HG02970 (cell line): Measurements from ENCODE around the gene DGKZ.

Source experiments
- ATAC-seq: cut with Tn5 transposase; IDR thresholded peaks from one replicate; pipeline ENCODE4 v1.9.1; 2021; ENCODE audit warnings: mild to moderate bottlenecking, moderate library complexity, moderate number of reproducible peaks; ENCODE audit not compliant: unreplicated experiment, low FRiP score

Gene DGKZ

DNA sequence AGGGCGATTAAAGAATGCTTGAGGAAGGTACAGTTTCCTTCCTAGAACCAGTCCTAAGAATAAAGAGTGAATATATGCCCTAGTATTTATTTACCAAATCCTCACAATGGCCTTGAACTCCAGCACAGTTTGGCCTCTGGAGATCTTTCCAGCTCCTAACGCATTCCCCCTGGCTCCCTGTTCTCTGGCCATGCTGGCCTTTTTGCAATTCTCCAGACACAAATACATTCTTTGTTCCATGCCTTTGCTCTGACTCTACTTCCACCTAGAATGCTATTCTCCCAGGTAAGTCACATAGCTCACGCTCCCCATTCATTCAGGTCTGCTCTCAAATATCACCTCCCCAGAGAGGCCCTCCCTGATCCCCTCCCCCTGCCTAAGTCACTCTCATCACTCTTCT lies 3.7 kb upstream of the DGKZ start:
- ATAC-seq = no peak

DNA sequence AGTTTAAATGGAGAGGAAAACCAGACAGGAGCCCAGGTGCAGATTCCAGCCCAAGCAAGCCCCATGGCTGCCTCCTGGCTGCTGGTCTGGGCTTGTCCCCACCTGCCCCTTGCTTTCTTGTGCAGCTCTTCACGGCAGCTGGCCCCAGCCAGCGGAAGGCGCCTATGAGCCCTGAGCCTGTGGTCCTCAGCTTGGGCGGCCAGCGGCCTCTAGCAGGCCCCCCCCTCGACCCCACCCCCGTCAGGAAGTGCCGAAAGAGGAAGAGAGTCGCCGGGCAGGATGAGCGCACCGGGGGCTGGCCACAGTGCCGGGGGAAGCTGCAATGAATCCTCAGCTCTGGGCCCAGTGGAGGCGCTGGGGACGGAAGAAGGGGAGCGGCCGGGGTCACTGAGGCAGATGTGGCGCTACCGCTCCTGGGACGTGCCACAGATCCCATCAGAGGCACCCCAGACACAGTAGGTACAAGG lies 2.1 kb upstream of the DGKZ start:
- no peak for ATAC-seq

DNA sequence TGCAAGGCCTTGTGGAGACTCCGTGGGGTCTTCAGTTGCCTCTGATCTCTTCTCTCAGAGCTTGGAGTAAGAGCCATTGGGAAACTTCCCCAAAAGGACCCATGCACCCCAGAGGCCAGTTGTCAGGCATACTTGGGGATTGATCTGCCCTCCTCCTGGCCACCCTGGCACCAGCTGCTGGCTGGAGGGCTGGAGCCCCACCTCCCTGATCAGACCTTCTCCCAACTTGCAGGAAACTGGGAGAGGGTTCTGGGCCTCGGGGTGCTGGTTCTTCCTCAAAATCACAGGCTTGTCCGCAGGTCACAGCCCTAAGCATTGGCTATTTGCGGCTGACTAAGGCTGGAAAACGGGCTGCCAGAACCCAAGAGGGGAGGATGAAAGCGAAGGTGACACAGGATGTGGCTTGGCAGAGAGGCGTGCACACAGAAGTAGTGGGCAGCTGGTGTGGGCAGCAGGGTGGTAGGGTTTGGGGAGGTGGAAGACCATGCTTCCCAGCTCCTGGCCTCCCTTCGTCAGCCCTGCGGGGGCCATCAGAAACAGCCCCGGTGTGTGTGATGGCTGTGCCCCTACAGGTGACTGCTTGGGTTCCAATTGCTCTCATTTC lies 1.3 kb upstream of the DGKZ start:
- no peak for ATAC-seq

DNA sequence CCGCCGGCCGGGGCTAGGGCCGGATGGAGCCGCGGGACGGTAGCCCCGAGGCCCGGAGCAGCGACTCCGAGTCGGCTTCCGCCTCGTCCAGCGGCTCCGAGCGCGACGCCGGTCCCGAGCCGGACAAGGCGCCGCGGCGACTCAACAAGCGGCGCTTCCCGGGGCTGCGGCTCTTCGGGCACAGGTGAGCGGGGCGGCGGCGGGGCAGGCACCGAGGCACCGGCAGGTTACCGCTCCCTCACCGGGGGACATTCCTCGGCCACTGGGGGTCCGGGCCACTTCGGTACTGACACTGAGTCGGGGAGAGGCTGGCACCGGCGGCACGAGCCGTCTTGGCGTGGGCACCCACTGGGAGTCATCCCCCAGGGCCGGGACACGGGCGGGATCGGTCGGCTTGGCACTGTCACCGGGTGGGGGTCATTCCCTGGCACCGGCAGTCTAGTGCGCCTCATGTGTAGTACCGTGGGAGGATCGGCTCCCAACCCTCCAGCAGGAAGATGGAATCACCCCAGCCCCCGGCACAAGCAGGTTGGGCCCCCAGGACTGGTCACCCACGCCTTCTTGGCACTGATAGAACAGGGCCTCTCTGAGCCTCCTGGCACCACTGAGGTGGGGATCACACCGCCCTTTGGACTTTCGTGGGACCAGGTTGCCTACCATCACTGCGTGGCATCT lies 511 bp downstream of the DGKZ start:
- no peak for ATAC-seq

DNA sequence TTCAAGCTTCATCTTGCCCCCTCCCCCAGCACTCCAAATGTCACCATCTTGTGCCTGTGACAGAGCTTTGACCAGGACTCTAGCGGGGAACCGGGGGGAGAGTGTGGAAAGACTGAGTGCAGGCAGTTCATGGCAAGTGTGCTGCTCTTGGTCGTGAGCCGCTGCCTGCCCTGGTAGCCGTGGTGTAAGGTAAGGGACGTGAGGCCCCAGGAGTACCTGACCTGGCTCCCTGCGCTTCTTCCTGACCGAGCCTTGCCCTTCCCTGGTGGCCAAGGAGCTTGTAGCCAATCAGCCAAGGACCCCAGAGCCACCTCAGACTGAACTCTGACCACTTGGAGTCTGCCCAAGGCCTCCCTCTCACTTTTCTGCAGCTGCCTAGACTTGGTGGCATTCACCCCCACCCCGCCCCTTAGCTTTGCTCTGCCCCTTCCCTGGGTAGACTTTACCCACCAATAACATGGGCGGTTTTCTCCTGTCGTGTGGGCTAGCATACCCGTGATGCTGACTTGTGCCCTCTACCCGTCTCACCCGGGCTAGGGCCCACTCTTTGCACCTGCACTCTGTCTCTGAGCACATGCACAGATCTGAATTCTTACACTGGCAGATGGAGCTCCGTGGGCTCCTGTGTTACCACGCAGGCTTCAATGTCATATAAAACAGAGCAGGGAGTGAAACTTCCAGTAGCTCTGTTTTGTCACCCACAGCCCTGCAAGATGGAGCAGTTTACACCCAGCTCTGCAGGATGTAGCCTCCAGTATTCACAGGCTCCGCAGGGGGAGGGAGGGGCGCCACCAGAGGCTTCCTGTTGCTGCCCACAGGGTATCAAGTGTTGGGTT lies 1.5 kb downstream of the DGKZ start:
- ATAC-seq = no peak

DNA sequence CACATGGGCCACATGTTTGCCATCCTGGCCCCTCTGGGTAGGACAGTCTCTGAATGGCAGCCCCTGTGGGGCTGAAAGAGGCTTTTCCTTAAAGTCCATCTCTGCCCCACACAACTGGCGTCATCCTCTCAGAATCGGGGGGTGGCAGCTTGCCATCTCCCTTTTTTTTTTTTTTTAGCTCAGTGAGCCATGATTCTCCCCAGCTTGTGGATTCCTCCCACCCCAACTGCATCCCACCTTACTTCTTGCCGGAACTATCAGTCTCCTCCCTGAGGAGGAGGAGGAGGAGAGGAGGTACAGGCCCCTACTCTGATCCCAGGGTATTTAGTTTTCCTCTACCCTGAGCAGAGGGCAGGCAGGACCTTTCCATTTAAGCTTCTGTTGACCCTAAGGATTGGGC lies 3.4 kb downstream of the DGKZ start:
- ATAC-seq = no peak

DNA sequence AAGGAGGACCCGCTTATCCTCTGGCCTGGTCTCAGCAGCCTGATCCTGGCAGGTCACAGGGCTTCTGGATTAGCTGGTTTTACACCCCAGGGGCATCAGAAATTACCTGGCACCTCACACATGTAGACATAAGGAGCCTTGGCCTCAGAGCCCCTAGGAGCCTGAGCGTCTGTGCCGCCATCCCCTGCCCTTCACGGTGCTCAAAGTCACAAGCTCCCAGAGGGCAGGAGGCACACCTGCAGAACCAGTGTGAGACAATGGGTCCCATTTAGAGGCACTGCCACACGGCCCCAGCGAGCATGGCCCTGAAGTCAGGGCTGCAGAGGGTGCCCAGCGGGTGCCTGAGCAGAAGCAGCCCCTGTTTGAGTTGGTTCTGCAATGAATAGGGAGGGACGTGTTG lies 3.9 kb downstream of the DGKZ start:
- no peak for ATAC-seq

DNA sequence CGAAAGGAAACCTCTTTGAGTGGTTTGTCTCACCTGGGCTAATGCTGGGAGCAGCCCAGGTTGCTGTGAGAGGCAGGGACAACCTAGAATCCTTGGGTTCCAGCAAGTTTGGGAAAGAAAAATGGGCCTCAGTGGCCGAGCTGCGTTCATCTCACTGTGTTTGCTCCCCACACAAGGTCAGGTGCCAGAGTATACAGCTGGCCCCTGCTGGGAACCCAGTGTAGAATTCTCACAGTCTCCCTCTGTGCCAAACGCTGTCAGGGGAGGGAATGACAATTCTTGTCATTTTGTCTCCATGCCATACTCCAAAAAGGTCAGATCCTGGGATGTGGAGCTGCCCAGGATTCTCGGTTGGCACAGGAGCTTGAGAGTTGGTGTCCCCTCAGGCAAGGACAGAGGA lies 4.3 kb downstream of the DGKZ start:
- no peak for ATAC-seq

DNA sequence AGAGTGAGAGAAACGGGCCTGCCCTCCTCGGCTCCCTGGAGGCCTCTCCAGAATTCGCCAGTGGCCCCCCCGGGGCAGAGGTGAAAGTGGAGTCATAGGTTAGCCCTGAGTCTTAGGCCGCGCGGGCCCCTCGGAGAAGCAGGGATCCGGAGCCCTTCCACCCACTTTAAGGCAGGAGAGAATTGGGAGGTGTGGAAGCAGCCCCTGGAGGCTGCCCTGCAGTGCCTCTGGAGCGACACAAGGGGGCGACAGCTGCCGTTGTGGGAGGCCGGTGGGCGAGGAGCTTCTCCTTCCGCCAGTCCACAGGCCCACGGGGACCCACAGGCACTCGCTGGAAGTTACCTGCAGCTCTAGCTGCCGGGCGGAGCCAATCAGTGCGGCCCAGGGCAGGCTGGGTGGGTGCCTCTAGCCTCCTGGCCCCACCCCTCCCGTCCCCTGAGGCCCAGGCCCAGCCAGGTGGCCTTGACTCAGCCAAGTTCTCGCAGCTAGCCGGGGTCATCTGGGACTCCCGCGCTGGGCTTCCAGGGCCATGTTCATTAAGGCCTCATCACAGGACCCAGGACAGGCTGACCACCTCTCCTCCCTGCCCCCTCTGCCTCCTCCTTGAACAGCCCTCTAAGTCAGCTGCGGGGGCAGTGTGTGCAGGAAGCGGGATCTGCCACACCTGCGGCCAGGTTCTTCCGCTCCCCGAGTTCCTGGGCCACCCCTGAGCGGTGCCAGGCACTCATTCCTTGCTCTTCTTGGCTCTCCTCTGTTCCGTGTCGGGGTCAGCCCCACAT lies 5.0 kb downstream of the DGKZ start:
- ATAC-seq = no peak

DNA sequence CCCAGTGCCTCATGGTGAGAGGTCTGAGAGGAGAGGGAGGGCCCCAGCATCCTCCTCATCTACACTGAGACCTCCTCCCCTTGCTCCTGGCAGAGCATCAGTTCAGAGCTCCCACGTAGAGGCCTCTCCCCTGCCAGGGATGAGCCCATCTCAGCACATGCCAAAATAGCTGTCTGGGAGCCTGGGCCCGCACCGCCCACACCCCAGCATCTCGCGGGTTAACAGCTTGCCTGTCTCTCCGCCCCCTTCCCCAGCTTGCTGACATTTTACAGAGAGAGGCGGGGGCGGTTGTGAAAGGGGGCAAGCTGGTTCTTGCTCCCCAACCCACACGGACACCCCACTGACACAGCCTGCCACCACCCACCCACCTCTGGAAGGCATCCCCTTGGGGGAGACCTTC lies 6.4 kb downstream of the DGKZ start:
- ATAC-seq = no peak

DNA sequence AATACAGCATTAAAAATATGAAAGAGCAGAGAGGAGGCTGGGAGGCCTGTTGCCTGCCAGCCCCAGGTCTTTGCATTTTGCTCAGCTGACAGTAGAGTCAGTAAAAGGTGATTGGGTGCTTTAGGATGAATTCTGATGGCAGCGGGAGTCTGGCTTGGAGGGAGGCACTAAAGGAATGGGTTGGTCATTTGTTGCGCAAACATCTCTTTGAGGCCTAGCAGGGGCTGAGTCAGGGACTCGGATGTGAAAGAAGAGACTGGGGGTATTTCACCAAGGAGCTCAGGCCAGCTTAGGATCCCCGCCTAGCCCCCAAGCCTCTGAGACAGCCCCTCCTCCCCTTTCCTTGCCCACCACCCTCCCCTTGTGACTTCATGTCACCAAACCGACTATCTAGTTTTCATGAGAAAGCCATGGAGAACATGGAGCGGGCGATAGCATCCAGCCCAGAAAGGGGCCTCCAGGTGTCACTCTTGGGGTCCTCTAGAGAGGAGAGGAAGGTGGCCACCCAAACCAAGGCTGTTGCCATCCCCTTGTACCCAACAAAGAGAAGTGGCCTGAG lies 9.7 kb downstream of the DGKZ start:
- no peak for ATAC-seq

DNA sequence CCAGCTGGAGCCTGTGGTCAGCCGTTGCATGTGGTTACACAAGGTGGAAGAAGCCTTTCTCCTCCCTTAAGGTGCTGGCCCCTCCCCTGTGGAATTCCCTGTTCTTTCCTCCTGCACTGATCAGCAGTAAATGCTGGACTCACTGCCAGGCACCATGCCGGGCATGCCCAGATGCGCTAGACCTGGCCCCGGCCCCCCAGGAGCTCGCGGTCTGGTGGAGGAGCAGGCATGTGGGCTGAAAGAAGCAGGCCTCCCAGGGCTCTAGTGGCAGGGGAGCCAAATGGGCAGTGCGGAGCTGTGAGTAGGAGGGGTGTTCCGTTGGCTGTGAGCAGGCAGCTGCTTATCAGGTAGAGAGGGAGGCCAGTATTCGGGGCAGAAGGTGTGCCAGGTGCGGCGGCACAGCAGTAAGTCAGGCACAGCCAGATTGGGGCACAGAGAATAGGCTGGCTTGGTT lies 10.2 kb downstream of the DGKZ start:
- no peak for ATAC-seq

DNA sequence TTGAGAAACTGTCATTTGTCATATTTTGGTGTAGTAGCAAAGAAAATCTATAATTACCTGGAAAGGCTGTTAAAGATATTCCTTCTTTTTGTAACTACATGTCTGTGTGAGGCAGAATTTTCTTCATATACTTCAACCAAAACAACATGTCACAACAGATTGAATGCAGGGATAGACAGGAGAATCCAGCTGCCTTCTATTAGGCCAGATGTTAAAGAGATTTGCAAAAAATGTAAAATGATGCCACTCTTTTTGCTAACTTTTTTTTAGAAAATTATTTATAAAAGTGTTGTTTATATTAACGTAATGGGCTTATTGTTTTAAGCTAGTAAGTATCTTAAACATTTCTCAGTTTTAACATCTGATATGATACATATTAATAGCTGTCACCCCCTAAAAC lies 12.7 kb downstream of the DGKZ start:
- ATAC-seq = no peak

DNA sequence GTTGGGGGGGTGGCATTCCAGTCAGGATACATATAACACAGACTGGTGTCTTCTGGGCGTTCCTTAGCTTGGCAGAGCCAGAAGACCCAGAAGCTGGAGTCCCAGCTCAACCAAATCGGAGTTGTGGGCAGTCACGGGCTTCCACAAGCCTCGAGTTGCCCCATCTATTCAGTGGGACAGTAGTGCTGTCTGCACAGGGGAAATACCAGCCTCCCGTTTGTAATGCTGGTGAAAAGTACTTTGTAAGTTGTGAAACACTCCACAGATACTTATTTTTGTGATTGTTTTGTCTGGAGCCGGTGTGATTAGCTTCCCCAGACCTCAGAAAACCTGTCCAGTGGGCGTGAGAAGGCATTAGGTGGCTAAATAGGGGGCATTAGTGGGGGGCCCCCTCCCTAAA lies 13.6 kb downstream of the DGKZ start:
- ATAC-seq = no peak

DNA sequence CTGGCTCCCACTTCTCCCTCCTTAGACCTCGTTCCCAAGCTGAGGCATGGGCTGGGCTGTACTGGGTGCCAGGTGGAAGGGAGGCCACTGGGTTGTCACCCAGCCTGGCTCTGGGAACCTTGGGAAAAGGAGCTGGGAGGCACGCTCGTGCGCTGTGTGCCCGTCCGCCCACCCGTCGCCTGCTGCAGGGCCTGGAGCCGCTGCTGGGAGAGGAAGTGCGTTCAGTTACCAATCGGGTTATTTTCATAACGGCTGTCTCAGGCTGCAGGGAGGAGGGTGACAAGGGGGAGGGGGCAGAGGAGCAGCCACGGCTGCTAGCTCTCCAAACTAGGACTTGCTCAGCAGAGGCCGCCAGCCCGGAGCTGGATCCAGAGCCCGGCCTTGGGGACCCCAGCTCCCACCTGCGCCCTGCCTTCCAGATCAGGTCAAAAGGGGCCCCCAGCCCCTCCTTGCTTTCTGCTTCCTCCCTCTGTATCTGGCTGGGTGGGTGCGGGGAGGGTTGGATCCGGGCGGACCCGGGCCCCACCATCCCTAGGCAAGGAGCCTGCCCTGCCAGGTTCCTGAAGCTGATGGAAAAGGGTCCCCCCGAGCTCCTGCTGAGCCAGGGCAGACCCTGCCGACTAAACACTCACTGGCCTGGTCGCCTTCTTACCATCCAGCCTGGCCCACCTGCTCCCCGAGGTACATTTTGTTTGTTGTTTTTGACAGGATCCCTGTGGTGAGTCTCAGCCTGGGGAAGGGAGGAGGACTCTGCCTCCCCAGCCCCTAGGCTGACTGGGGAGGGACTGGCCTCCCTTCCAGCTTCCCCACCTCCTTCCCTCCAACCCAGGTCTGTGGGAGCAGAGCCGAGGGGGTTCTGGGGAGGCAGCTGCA lies 14.3 kb downstream of the DGKZ start:
- no peak for ATAC-seq

DNA sequence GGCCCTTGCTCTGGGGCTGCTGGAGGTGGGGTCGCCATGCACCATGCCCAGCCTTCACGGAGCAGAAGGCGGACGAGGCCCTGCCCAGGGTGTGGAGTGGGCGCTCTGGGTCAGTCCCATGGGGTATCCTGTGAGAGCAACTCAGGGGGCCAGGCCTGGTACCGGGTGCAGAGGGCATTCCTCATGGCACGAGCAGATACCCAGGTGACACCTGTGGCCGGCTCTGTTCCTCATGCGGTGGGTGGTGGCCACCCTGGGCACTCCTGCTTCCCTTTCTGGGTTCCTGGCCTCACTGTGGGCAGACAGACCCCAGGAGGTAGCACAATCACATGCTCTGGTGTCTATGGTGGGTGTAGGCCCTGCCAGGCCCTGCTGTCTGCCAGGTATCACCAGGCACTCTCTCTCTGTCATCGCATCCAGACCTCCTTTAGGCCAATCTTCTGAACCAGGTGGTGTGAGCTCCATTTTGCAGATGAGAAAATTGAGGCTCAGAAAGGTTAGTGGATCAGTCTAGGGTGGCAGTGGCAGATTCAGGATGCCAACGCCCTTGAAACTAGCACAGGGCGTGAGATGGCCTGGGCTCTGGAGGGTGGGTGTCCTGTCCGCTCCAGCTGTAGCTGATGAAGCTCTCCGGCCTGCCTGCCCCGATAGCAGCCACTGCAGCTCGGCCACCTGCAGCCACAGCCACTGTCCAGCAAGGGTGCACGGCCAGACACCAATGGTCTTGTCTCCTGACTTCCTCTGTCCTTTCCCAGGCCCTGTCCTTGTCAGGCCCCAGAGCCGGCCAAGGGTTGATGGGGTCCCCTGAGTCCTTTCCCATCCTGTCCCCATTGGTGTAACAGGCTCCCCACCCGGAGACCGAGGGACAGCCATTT lies 15.1 kb downstream of the DGKZ start:
- no peak for ATAC-seq

DNA sequence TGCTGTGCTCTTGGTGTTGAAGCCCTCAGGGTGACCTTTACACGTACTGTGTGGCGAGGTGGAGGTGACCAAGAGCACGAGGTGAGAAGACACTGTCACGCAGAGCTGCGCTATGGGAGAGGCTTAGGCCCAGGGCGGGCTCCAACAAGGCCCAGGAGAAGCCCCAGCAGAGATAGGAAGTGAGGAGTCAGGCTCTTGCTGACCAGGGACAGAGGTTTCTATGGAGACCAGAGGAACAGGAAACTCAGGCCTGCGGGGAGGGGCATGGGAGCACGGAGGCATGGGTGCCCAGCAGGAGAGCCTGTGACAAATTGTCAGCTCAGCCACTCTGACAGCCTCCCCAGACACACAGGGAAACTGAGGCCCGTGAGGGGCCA lies 15.8 kb downstream of the DGKZ start:
- ATAC-seq = no peak

DNA sequence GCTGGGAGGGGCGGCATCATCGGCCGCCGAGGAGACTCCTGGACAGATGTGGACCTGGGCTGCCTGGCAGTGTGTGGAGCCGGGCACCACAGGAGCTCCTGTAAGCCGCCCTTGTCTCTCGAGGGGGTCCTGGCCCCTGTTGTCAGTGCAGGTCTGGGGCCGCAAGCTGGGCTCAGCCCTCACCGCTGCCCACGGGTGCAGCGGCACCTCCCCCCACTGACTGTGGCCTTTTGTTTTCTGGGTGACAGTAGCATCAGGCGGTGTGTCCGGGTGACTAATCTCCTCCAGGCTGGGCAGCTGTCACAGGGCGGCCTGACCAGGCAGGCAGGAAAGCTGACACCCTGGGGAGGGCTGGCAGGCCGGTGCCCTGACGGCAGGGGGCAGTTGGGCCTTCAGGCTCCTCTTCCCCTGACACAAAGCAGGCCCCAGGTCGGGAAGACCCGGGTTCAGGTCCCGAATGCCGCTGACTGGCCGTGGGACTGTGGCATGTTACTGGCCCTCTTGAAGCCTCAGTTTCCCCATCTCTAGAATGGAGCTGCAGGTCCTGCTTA lies 16.3 kb downstream of the DGKZ start:
- ATAC-seq = no peak
